ENCODE measurements around the gene POLG2. TPM values are rescaled to one million over a fixed set of nuclear protein-coding genes. Genes with fewer than 3 reads are reported as not detected.

Gene POLG2
- total RNA-seq, 4 donors from 2014 or later = 1.4 to 12.6 (median 6.6) TPM

GRCh38 chr17:64491994-64492393 lies 4.9 kb downstream of the POLG2 start:
- TF ChIP-seq EP300 (IDR thresholded peaks at IDR 0.05) (no peak), CTCF (IDR thresholded peaks at IDR 0.05) (no peak), POLR2A (IDR thresholded peaks at IDR 0.05) (no peak), POLR2AphosphoS5 (IDR thresholded peaks at IDR 0.05) (no peak)
- Histone ChIP-seq H3K4me1 (peaks cover 0 to 37% (median 10%) of the 10 kb centered on the region in 3 donors), H3K27me3 (no peaks in the 10 kb centered on the region), H3K9me3 (no peaks in the 10 kb centered on the region), H3K4me3 (no peak overlapping the region), H3K36me3 (peaks cover 2 to 55% of the 10 kb centered on the region in 2 donors), H3K27ac (no peak overlapping the region)
- 59 to 73% methylated on average over 3 of the region's 3 CpGs for WGBS, 2 donors (ENCODE audit: low coverage in 1 of 2)
- no peak for ATAC-seq

GRCh38 chr17:64491034-64491860 lies 5.6 kb downstream of the POLG2 start:
- H3K9me3 ChIP-seq = no peaks in the 10 kb centered on the region
- TF ChIP-seq POLR2A (IDR thresholded peaks at IDR 0.05) = no peak
- no peak for TF ChIP-seq POLR2AphosphoS5 (IDR thresholded peaks at IDR 0.05)
- TF ChIP-seq CTCF (IDR thresholded peaks at IDR 0.05) = peak; percentile 21 to 48 (median 40)
- no peaks in the 10 kb centered on the region for H3K27me3 ChIP-seq
- H3K4me3 ChIP-seq = no peak overlapping the region
- H3K27ac ChIP-seq = no peak overlapping the region
- H3K4me1 ChIP-seq = peaks cover 0 to 35% (median 10%) of the 10 kb centered on the region in 3 donors
- WGBS, 2 donors (ENCODE audit: low coverage in 1 of 2) = 84 to 90% methylated on average over 7 to 9 of the region's 13 CpGs
- H3K36me3 ChIP-seq = peaks cover 2 to 56% of the 10 kb centered on the region in 2 donors
- no peak for ATAC-seq

- H3K9me3 ChIP-seq = no peaks in the 10 kb centered on the region
- peaks cover 2 to 82% of the 10 kb centered on the region in 2 donors for H3K36me3 ChIP-seq
Measured at GRCh38 chr17:64488301-64488700, 8.6 kb downstream of the POLG2 start.

GRCh38 chr17:64484380-64484779 lies 12.5 kb downstream of the POLG2 start:
- WGBS, 2 donors (ENCODE audit: low coverage in 1 of 2) = 86% methylated on average over 2 to 3 of the region's 3 CpGs

More at GRCh38 chr17:64488301-64488700, 8.6 kb downstream of the POLG2 start:
- Histone ChIP-seq H3K4me1 (peaks cover 0 to 6% (median 0%) of the 10 kb centered on the region in 3 donors), H3K4me3 (no peak overlapping the region), H3K27me3 (no peaks in the 10 kb centered on the region), H3K27ac (no peak overlapping the region)
- 95 to 100% methylated on average over 2 of the region's 2 CpGs for WGBS, 2 donors (ENCODE audit: low coverage in 1 of 2)
- TF ChIP-seq POLR2A (IDR thresholded peaks at IDR 0.05) (no peak), EP300 (IDR thresholded peaks at IDR 0.05) (no peak), POLR2AphosphoS5 (IDR thresholded peaks at IDR 0.05) (no peak), CTCF (IDR thresholded peaks at IDR 0.05) (no peak)
- no peak for ATAC-seq

More at GRCh38 chr17:64484380-64484779, 12.5 kb downstream of the POLG2 start:
- Histone ChIP-seq H3K4me1 (no peaks in the 10 kb centered on the region), H3K36me3 (peaks cover 0 to 83% of the 10 kb centered on the region in 2 donors), H3K9me3 (no peaks in the 10 kb centered on the region), H3K27me3 (no peaks in the 10 kb centered on the region), H3K4me3 (no peak overlapping the region), H3K27ac (no peak overlapping the region)
- TF ChIP-seq POLR2A (IDR thresholded peaks at IDR 0.05) = no peak
- no peak for TF ChIP-seq EP300 (IDR thresholded peaks at IDR 0.05)
- no peak for TF ChIP-seq POLR2AphosphoS5 (IDR thresholded peaks at IDR 0.05)
- no peak for TF ChIP-seq CTCF (IDR thresholded peaks at IDR 0.05)
- ATAC-seq = no peak
